Neural progenitor cell (in vitro differentiated cells): ENCODE data around the gene IGSF8. TPM values are rescaled to one million over a fixed set of nuclear protein-coding genes. Genes with fewer than 3 reads are reported as not detected.
A peak's percentile ranks its signal among the peaks of the same experiment; 100 is the strongest.

ENCODE experiments used
- DNase-seq: peaks from one replicate; pipeline ENCODE4 v3.0.0-alpha.2; 2016; ENCODE audit warnings: low spot score
- H2AFZ ChIP-seq: fragments of 200-600 bp; sonication (generic); replicated peaks from 2 replicates; pipeline ENCODE4 v1.6.1; 2016; ENCODE audit warnings: antibody characterized with exemption
- H3F3A ChIP-seq: fragments of 200-600 bp; sonication (generic); 2 replicates; pipeline ENCODE4 v1.6.1; 2016; ENCODE audit warnings: antibody characterized with exemption, low read depth
- H3K27ac ChIP-seq: fragments of 200-600 bp; sonication (generic); 2 replicates; pipeline ENCODE4 v1.5.1; 2016; ENCODE audit warnings: mild to moderate bottlenecking
- H3K27me3 ChIP-seq: fragments of 200-600 bp; sonication (generic); 2 replicates; pipeline ENCODE4 v1.6.1; 2016; ENCODE audit warnings: mild to moderate bottlenecking, moderate library complexity
- H3K36me3 ChIP-seq: fragments of 200-600 bp; sonication (generic); 2 replicates; pipeline ENCODE4 v1.5.1; 2016
- H3K4me1 ChIP-seq: fragments of 200-600 bp; sonication (generic); 2 replicates; pipeline ENCODE4 v1.6.1; 2016; ENCODE audit warnings: mixed run types
- H3K4me2 ChIP-seq: fragments of 200-600 bp; sonication (generic); 2 replicates; pipeline ENCODE4 v1.6.1; 2016
- H3K4me3 ChIP-seq: fragments of 200-600 bp; sonication (generic); 2 replicates; pipeline ENCODE4 v1.5.1; 2016
- H3K79me2 ChIP-seq: fragments of 200-600 bp; sonication (generic); 2 replicates; pipeline ENCODE4 v1.6.1; 2016; ENCODE audit warnings: low read depth
- H3K9ac ChIP-seq: fragments of 200-600 bp; sonication (generic); 2 replicates; pipeline ENCODE4 v1.6.1; 2016
- H3K9me3 ChIP-seq: fragments of 200-600 bp; sonication (generic); 2 replicates; pipeline ENCODE4 v1.5.1; 2016; ENCODE audit warnings: low read depth
- H4K20me1 ChIP-seq: fragments of 200-600 bp; sonication (generic); 2 replicates; pipeline ENCODE4 v1.6.1; 2016; ENCODE audit warnings: low read depth
- H3K27ac Mint-ChIP-seq: 3 replicates; pipeline ENCODE4 v1.8.0; 2021; ENCODE audit warnings: mixed read lengths
- H3K27me3 Mint-ChIP-seq: 2 replicates; pipeline ENCODE4 v1.8.0; 2022; ENCODE audit warnings: low read depth, mild to moderate bottlenecking, inconsistent platforms, moderate library complexity, mixed read lengths; ENCODE audit not compliant: insufficient read depth
- H3K36me3 Mint-ChIP-seq: 3 replicates; pipeline ENCODE4 v1.8.0; 2021; ENCODE audit warnings: mixed read lengths
- H3K4me1 Mint-ChIP-seq: 3 replicates; pipeline ENCODE4 v1.8.0; 2021; ENCODE audit warnings: mixed read lengths
- H3K4me3 Mint-ChIP-seq: 3 replicates; pipeline ENCODE4 v1.8.0; 2021; ENCODE audit warnings: mild to moderate bottlenecking, moderate library complexity, mixed read lengths
- H3K9me3 Mint-ChIP-seq: 3 replicates; pipeline ENCODE4 v1.8.0; 2020; ENCODE audit warnings: mixed read lengths
- EZH2 ChIP-seq: fragments of 200-600 bp; sonication (generic); IDR thresholded peaks from 2 replicates; pipeline ENCODE4 v1.6.1; 2017; ENCODE audit warnings: antibody characterized with exemption, mild to moderate bottlenecking, moderate library complexity
- EZH2phosphoT487 ChIP-seq: fragments of 200-600 bp; sonication (generic); IDR thresholded peaks from 2 replicates; pipeline ENCODE4 v1.6.1; 2017; ENCODE audit warnings: antibody characterized with exemption
- total RNA-seq: library from RNA; depleted of rRNA; stranded (reverse); fragments of >200 nt; gene quantifications from 2 replicates; pipeline ENCODE4 v1.2.3, GENCODE V29; 2015; ENCODE audit warnings: low replicate concordance
- TF ChIP-seq, protein P1 (sequence below): fragments of 200-600 bp; sonication (generic); IDR thresholded peaks from 2 replicates; pipeline ENCODE4 v1.5.1; 2017; ENCODE audit warnings: antibody characterized with exemption, mild to moderate bottlenecking

The IGSF8 gene
- total RNA-seq, 1 donor from 2014 or later = 9.4 TPM

- H3K79me2 ChIP-seq = no peaks in the 10 kb centered on the region
- no peak overlapping the region for H3K9ac ChIP-seq
- H3K36me3 Mint-ChIP-seq = no peaks in the 10 kb centered on the region
- H3K36me3 ChIP-seq = no peaks in the 10 kb centered on the region
- H2AFZ ChIP-seq = peak overlapping the region; percentile 11
- peak overlapping the region; percentile 29 for H3K4me2 ChIP-seq
- no peaks in the 10 kb centered on the region for H4K20me1 ChIP-seq
- peaks cover 14% of the 10 kb centered on the region for H3F3A ChIP-seq
- DNase-seq = no peak
- no peak overlapping the region for H3K4me3 Mint-ChIP-seq
- H3K27ac ChIP-seq = no peak overlapping the region
- no peak overlapping the region for H3K27ac Mint-ChIP-seq
- peaks cover 19% of the 10 kb centered on the region for H3K27me3 Mint-ChIP-seq
- peaks cover 51% of the 10 kb centered on the region for H3K27me3 ChIP-seq
- H3K4me3 ChIP-seq = no peak overlapping the region
- TF ChIP-seq EZH2phosphoT487 = no peak
- no peak for TF ChIP-seq EZH2
- TF ChIP-seq, protein P1, sequence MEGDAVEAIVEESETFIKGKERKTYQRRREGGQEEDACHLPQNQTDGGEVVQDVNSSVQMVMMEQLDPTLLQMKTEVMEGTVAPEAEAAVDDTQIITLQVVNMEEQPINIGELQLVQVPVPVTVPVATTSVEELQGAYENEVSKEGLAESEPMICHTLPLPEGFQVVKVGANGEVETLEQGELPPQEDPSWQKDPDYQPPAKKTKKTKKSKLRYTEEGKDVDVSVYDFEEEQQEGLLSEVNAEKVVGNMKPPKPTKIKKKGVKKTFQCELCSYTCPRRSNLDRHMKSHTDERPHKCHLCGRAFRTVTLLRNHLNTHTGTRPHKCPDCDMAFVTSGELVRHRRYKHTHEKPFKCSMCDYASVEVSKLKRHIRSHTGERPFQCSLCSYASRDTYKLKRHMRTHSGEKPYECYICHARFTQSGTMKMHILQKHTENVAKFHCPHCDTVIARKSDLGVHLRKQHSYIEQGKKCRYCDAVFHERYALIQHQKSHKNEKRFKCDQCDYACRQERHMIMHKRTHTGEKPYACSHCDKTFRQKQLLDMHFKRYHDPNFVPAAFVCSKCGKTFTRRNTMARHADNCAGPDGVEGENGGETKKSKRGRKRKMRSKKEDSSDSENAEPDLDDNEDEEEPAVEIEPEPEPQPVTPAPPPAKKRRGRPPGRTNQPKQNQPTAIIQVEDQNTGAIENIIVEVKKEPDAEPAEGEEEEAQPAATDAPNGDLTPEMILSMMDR = no peak
- H3K9me3 ChIP-seq = no peaks in the 10 kb centered on the region
- H3K9me3 Mint-ChIP-seq = no peaks in the 10 kb centered on the region
- peaks cover 20% of the 10 kb centered on the region for H3K4me1 ChIP-seq
- H3K4me1 Mint-ChIP-seq = peaks cover 44% of the 10 kb centered on the region
Measured at GRCh38 chr1:160066829-160067745, 31.3 kb downstream of the IGSF8 start.

DNA sequence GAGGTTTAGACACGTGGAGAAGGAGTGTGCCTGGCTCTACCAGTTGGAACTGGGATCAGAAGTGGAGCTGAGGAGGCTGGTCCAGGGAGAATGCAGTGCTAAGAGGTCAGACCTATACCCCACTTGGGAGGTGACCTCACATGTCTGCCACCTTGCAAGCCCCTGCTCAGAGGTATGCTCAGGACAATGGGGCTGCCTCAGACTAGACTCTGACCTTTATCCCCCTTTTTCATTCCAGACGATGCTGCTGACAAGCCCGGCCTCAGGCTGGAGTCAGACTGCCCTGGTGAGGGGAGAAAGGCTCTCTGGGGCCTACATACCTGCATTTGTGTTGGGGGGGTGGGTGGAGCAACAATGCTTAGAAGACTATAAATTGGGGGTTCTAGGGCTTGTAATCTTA lies 33.7 kb downstream of the IGSF8 start:
- Histone ChIP-seq H3K27me3 (peaks cover 27% of the 10 kb centered on the region), H3K4me1 (peaks cover 27% of the 10 kb centered on the region), H3K4me2 (no peak overlapping the region), H3K9me3 (no peaks in the 10 kb centered on the region), H3K4me3 (no peak overlapping the region), H3K36me3 (no peaks in the 10 kb centered on the region), H3F3A (peaks cover 5% of the 10 kb centered on the region), H4K20me1 (no peaks in the 10 kb centered on the region), H3K79me2 (no peaks in the 10 kb centered on the region), H3K9ac (no peak overlapping the region), H2AFZ (no peak overlapping the region), H3K27ac (no peak overlapping the region)
- Mint-ChIP-seq H3K36me3 (no peaks in the 10 kb centered on the region), H3K4me1 (peaks cover 50% of the 10 kb centered on the region), H3K27ac (no peak overlapping the region), H3K4me3 (no peak overlapping the region), H3K9me3 (no peaks in the 10 kb centered on the region), H3K27me3 (peaks cover 15% of the 10 kb centered on the region)
- no peak for DNase-seq
- TF ChIP-seq, protein P1 = no peak
- TF ChIP-seq EZH2 (no peak), EZH2phosphoT487 (no peak)

DNA sequence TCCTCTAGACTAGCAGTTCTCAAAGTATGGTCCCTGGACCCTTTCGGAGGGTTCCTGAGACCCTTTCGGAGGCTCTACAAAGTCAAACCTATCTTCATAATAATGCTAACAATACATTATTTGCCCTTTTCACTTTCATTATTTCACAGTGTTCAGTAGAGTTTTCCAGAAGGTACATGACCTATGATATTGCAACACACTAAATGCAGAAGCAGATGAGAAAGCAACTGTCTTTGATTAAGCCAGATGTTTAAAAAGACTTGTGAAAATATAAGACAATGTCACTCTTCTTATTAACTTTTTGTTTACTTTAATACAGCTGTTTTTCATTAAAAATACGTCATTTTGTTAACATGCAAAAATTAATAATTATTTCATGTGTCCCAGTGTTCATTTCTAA lies 34.3 kb downstream of the IGSF8 start:
- Mint-ChIP-seq H3K9me3 (no peaks in the 10 kb centered on the region), H3K27me3 (peaks cover 12% of the 10 kb centered on the region), H3K4me3 (no peak overlapping the region), H3K4me1 (peaks cover 49% of the 10 kb centered on the region), H3K36me3 (no peaks in the 10 kb centered on the region), H3K27ac (no peak overlapping the region)
- Histone ChIP-seq H2AFZ (no peak overlapping the region), H3K4me2 (no peak overlapping the region), H3K4me3 (no peak overlapping the region), H3K9ac (no peak overlapping the region), H3K27me3 (peaks cover 21% of the 10 kb centered on the region), H3K9me3 (no peaks in the 10 kb centered on the region), H3F3A (peaks cover 2% of the 10 kb centered on the region), H3K27ac (no peak overlapping the region), H4K20me1 (no peaks in the 10 kb centered on the region), H3K79me2 (no peaks in the 10 kb centered on the region), H3K36me3 (no peaks in the 10 kb centered on the region), H3K4me1 (peaks cover 27% of the 10 kb centered on the region)
- TF ChIP-seq, protein P1 = no peak
- TF ChIP-seq EZH2 (no peak), EZH2phosphoT487 (no peak)
- no peak for DNase-seq
